ENCODE data around the gene DRD1.
"Not testable (repeated sequence)": the region's sequence is repeated elsewhere in the genome, so short reads cannot be mapped to it uniquely, and the experiment has no call there.

The DRD1 gene

DNA sequence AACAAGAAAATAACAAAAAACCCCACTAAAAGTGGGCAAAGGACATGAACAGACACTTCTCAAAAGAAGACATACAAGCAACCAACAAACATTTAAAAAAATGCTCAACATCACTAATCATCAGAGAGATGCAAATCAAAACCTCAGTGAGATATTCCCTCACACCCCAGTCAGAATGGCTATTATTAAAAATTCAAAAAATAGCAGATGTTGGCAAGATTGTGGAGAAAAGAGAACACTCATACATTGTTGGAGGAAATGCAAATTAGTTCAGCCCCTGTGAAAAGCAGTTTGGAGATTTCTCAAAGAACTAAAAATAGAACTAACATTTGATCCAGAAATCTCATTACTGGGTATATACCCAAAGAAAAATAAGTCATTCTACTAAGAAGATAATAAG lies 19.4 kb downstream of the DRD1 start:
- not testable (repeated sequence) for DNase-seq (ENCODE audit: low read depth)

- DNase-seq (ENCODE audit: low read depth), result no peak
Measured at GRCh38 chr5:175422058-175422457, 21.9 kb downstream of the DRD1 start.

GRCh38 chr5:175420383-175420782 lies 23.6 kb downstream of the DRD1 start:
- DNase-seq (ENCODE audit: low read depth), result no peak

DNA sequence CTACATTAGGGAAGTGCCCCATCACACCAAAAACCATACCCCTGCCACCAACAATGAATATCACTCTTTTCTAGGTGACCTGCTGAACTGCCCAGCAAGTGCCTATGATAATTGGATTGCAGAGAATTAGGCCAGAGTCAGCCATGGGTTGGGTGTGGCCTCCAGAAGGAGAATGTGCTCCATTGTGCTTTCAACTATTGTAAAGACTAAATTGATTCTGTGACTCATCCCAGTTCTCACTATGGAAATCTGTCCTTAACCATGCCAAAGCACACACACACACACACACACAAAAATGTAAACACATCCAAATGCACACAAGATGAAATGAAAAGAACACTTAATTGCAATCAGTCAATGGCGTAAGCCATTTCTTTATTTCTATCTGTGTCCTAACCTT lies 25.7 kb downstream of the DRD1 start:
- DNase-seq (ENCODE audit: low read depth), result no peak

- no peak for DNase-seq (ENCODE audit: low read depth)
Measured at GRCh38 chr5:175417384-175417783, 26.6 kb downstream of the DRD1 start.

DNA sequence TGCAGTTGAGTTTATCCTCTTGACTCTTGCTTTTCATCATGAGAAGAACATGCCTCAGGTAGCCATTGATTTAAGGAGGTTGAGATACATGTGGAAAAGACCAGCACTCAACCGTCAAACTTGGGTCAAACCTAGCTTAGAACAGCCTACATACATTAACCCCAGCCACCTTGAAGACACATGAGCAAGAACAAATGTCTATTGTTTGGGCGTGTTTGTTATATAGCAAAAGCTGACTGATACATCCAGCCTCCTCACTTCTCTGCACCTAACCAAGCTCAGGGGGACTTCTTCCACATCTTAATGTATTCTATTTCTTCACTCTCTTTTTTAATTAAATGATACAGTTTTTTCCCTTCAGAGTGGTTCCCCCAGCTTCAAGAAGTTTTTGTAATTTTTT lies 28.7 kb downstream of the DRD1 start:
- no peak for DNase-seq (ENCODE audit: low read depth)

GRCh38 chr5:175410926-175411325 lies 33.1 kb downstream of the DRD1 start:
- DNase-seq (ENCODE audit: low read depth), result no peak

DNA sequence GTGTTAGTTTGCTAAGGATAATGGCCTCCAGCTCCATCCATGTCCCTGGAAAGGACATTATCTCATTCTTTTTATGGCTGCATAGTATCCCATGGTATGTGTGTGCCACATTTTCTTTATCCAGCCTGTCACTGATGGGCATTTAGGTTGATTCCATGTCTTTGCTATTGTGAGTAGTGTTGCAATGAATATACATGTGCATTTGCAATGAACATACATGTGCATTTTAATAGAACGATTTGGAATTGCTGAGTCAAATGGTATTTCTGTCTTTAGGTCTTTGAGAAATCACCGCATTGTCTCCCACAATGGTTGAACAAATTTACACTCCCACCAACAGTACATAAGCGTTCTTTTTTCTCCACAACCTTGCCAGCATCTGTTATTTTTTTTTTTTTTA lies 37.7 kb downstream of the DRD1 start:
- no peak for DNase-seq (ENCODE audit: low read depth)

DNA sequence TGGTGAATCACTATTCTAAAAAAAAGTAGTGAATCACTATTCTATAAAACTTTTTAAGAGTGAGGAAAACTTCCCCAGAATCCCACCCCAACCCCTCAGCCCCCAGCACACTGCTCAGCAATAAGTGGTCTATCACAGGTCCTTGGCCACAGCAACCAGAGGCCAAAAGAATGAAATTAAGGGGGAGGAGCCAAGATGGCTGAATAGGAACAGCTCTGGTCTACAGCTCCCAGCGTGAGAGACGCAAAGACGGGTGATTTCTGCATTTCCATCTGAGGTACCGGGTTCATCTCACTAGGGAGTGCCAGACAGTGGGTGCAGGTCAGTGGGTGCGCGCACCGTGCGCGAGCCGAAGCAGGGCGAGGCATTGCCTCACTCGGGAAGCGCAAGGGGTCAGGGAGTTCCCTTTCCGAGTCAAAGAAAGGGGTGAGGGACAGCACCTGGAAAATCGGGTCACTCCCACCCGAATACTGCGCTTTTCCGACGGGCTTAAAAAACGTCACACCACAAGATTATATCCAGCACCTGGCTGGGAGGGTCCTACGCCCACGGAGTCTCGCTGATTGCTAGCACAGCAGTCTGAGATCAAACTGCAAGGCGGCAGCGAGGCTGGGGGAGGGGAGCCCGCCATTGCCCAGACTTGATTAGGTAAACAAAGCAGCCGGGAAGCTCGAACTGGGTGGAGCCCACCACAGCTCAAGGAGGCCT lies 46.2 kb downstream of the DRD1 start:
- not testable (repeated sequence) for DNase-seq (ENCODE audit: low read depth)

- not testable (repeated sequence) for DNase-seq (ENCODE audit: low read depth)
Measured at GRCh38 chr5:175395430-175395829, 48.6 kb downstream of the DRD1 start.

- DNase-seq (ENCODE audit: low read depth), result no peak
Measured at GRCh38 chr5:175394601-175395000, 49.4 kb downstream of the DRD1 start.

GRCh38 chr5:175393897-175394296 lies 50.1 kb downstream of the DRD1 start:
- DNase-seq (ENCODE audit: low read depth), result no peak

DNA sequence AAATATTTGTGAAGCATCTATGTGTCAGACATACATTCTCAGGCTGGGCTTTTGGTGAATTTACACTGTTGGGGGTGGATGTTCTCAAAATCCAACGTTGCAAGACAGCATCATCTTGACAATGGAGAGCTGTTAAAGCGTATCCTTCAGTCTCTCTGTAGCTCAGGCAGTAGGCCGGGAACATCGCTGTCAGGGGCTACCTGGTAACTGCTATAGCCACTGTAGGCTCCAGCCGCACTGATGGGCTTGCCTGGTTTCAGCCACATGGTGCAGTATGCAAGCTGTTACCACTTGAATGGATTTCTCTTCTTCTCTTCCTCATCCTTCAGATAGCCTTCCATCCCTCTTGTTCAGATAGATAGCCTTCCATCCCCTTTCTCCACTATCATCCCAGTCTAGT lies 51.7 kb downstream of the DRD1 start:
- no peak for DNase-seq (ENCODE audit: low read depth)

DNA sequence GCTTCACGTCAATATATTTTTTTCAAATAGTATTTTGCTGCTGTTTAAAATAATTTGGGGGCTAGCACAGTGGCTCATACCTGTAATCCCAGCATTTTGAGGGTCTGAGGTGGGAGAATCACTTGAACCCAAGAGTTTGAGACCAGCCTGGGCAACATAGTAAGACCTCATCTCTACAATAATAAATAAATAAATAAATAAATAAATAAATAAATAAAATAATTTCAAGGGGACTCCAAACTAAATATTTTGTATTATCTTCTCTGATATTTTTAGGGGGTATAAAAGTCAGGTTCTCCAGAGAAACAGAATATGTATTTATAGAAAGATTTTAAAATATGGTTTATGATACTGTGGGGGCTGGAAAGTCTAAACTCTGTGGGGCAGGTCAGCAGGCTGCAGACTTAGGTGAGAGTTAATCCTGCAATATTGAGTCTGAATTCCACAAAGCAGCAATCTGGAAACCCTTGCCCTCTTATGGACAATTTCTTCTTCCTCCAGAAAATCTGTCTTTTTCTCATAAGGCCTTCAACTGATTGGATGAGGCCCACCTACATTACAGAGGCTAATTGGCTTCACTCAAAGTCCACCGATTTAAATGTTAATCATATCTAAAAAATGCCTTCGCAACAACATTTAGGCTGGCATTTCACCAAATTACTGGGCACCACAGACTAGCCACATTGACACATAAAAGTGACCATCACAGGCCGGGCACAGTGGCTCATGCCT lies 53.5 kb downstream of the DRD1 start:
- no peak for DNase-seq (ENCODE audit: low read depth)

Data from GM04503 (cell line).